ENCODE results near the gene ABTB2. TPM values are rescaled to one million over a fixed set of nuclear protein-coding genes. Genes with fewer than 3 reads are reported as not detected.

The ABTB2 gene
- total RNA-seq, 4 donors from 2014 or later: 7.1 to 9.3 (median 7.7) TPM

GRCh38 chr11:34198523-34198922, 159.3 kb downstream of the ABTB2 start:
- Histone ChIP-seq H3K9me3 (no peaks in the 10 kb centered on the region), H3K27ac (no peak overlapping the region), H3K27me3 (no peaks in the 10 kb centered on the region), H3K36me3 (peaks cover 0 to 26% (median 0%) of the 10 kb centered on the region in 3 donors), H3K4me3 (no peak overlapping the region), H3K4me1 (peaks cover 0 to 1% (median under 1%) of the 10 kb centered on the region in 4 donors)
- TF ChIP-seq, protein P1, sequence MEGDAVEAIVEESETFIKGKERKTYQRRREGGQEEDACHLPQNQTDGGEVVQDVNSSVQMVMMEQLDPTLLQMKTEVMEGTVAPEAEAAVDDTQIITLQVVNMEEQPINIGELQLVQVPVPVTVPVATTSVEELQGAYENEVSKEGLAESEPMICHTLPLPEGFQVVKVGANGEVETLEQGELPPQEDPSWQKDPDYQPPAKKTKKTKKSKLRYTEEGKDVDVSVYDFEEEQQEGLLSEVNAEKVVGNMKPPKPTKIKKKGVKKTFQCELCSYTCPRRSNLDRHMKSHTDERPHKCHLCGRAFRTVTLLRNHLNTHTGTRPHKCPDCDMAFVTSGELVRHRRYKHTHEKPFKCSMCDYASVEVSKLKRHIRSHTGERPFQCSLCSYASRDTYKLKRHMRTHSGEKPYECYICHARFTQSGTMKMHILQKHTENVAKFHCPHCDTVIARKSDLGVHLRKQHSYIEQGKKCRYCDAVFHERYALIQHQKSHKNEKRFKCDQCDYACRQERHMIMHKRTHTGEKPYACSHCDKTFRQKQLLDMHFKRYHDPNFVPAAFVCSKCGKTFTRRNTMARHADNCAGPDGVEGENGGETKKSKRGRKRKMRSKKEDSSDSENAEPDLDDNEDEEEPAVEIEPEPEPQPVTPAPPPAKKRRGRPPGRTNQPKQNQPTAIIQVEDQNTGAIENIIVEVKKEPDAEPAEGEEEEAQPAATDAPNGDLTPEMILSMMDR (IDR thresholded peaks at IDR 0.05): no peak
- TF ChIP-seq POLR2A (IDR thresholded peaks at IDR 0.05): no peak
- TF ChIP-seq EP300 (IDR thresholded peaks at IDR 0.05): no peak
- 80 to 89% methylated on average over 6 of the region's 6 CpGs for WGBS, 2 donors
- DNase-seq (ENCODE audit: low spot score in 2 of 2): no peak

DNA sequence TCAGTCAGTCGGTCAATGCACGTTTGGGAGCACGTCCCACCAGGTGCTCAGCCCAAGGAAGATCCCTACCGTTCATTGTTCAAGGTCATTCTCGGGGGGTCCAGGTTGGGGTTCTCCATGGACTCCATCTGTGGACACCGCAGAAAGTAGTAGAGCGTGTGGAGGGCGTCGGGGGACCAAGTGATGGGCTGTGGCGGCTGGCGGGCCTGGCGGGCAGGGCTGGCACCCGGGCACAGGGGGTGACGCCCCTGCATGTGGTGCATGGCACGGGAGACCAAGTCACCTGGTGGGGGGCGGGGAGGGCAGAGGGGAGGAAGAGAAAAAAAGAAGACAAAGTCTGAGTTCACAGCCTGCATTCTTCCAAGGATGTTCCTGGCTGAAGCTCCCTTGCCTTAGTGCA, 160.6 kb downstream of the ABTB2 start:
- 91 to 94% methylated on average over 13 to 16 of the region's 16 CpGs for WGBS, 2 donors
- Histone ChIP-seq H3K27me3 (no peaks in the 10 kb centered on the region), H3K36me3 (peaks cover 0 to 18% (median 0%) of the 10 kb centered on the region in 3 donors), H3K27ac (no peak overlapping the region), H3K4me1 (peaks cover 0 to 13% (median 12%) of the 10 kb centered on the region in 4 donors), H3K9me3 (no peaks in the 10 kb centered on the region), H3K4me3 (no peak overlapping the region)
- DNase-seq (ENCODE audit: low spot score in 2 of 2): no peak
- TF ChIP-seq, protein P1 (IDR thresholded peaks at IDR 0.05): no peak
- TF ChIP-seq POLR2A (IDR thresholded peaks at IDR 0.05) (no peak), EP300 (IDR thresholded peaks at IDR 0.05) (no peak)

DNA sequence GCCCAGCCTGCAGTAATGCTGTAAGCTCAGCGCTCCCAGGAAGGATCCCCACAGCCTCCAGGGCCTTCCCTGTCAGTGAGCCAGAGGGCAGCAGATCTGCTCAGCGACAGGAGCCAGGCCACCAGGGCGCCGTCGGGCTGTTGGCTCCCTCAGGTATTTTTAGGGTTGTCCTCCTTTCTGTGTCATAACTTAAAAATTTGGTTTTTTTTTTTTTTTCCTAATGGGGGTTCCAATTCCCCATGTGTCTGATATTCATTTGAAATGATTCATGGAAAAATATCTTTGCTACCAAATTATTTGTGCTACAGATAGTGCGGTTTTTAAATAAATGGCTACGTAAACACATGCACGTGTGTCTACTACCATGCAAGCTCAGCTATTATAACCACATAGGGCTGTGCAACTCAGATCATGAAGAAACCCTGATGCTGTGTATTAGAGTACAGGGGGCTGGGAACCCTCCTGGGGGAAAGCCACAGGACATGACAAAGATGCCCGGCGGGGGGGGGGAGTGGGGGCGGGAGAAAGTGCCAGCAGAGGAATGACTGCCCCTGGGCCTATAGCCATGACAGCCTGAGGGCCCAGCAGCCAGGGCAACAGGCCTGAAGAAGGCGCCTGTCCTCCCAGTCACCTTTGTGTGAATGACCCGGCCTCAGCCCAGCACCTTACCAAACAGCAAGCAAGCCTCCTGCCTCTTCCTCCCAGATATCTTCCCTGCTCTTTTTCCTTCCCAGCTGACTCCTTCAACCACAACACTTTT, 163.1 kb downstream of the ABTB2 start:
- Histone ChIP-seq H3K27ac (no peak overlapping the region), H3K4me1 (peaks cover 0 to 23% (median 16%) of the 10 kb centered on the region in 4 donors), H3K36me3 (peaks cover 0 to 18% (median 0%) of the 10 kb centered on the region in 3 donors), H3K27me3 (no peaks in the 10 kb centered on the region), H3K4me3 (no peak overlapping the region), H3K9me3 (no peaks in the 10 kb centered on the region)
- 88% methylated on average over 12 to 13 of the region's 13 CpGs for WGBS, 2 donors
- DNase-seq (ENCODE audit: low spot score in 2 of 2): no peak
- TF ChIP-seq, protein P1 (IDR thresholded peaks at IDR 0.05): no peak
- TF ChIP-seq EP300 (IDR thresholded peaks at IDR 0.05) (no peak), POLR2A (IDR thresholded peaks at IDR 0.05) (no peak)

GRCh38 chr11:34192481-34193401, 165.1 kb downstream of the ABTB2 start:
- H3K4me1 ChIP-seq: peaks cover 0 to 28% (median 18%) of the 10 kb centered on the region in 4 donors
- no peaks in the 10 kb centered on the region for H3K27me3 ChIP-seq
- H3K4me3 ChIP-seq: no peak overlapping the region
- DNase-seq (ENCODE audit: low spot score in 2 of 2): peak; percentile 41 to 57
- 52 to 63% methylated on average over 8 to 13 of the region's 14 CpGs for WGBS, 2 donors
- peaks cover 0 to 18% (median 0%) of the 10 kb centered on the region in 3 donors for H3K36me3 ChIP-seq
- no peaks in the 10 kb centered on the region for H3K9me3 ChIP-seq
- TF ChIP-seq EP300 (IDR thresholded peaks at IDR 0.05): peak in 1 of 2 donors; percentile 22
- TF ChIP-seq, protein P1 (IDR thresholded peaks at IDR 0.05): no peak
- peak overlapping the region in 3 of 4 donors; percentile 34 to 67 (median 60) for H3K27ac ChIP-seq

All from tibial nerve (tissue), 4 donors.